ENCODE data around the gene TNFSF9. TPM values are rescaled to one million over a fixed set of nuclear protein-coding genes. Genes with fewer than 3 reads are reported as not detected.

TNFSF9 gene
- total and polyA plus RNA-seq, 2 donors (not counting 1 experiment from before 2014, with no cell fraction given): 11.7 to 24.3 TPM

- H3K9me3 ChIP-seq (ENCODE audit: control extremely low read depth in 1 of 3, control insufficient read depth in 2 of 3, insufficient read depth in 1 of 3, low read length in 2 of 3): no peaks in the 10 kb centered on the region
- POLR2A ChIA-PET: interaction anchor here (0.6 to 1.5 kb wide), 6 partner anchors 10 to 55 kb away, joined by 3 to 19 read pairs (median 4); partner anchors contain the start of gene TNFSF9
- H3K4me3 ChIP-seq (ENCODE audit: control extremely low read depth in 1 of 5, extremely low read depth in 1 of 5, insufficient read depth in 1 of 5, low read depth in 2 of 5, low read length in 4 of 5): peak overlapping the region in 1 of 5 experiments; percentile 3
- 83% methylated on average over 4 of the region's 5 CpGs for WGBS (ENCODE audit: insufficient coverage)
- TF ChIP-seq CTCF (IDR thresholded peaks at IDR 0.05) (no peak), EZH2 (IDR thresholded peaks at IDR 0.05; ENCODE audit: borderline replicate concordance, insufficient read depth, low read depth, low read length, poor library complexity, severe bottlenecking) (no peak)
- no peaks in the 10 kb centered on the region for H4K20me1 ChIP-seq (ENCODE audit: control insufficient read depth, insufficient read depth, low read length, poor library complexity, severe bottlenecking)
- H3K4me3 Mint-ChIP-seq: no peak overlapping the region
- DNase-seq (no peak), ATAC-seq (ENCODE audit: low read depth) (no peak)
- H2AFZ ChIP-seq (ENCODE audit: insufficient read depth, low read depth, low read length, poor library complexity, severe bottlenecking): no peak overlapping the region
- no peaks in the 10 kb centered on the region for H3K27me3 Mint-ChIP-seq
- peak overlapping the region; percentile 68 to 78 for H3K27ac ChIP-seq (ENCODE audit: low read length in 2 of 2)
- no peak overlapping the region for H3K27ac Mint-ChIP-seq
- H3K9ac ChIP-seq (ENCODE audit: low read length): peak overlapping the region; percentile 29
- intact Hi-C loops (cut with micrococcal nuclease): loop anchor here (1.0 to 5.0 kb wide), 4 partner anchors 11 to 285 kb away; partner anchors contain the start of genes GPR108 and TRIP10
- H3K27me3 ChIP-seq (replicated peaks in 1 of 4; ENCODE audit: control extremely low read depth in 1 of 4, control insufficient read depth in 3 of 4, insufficient read depth in 4 of 4, low read length in 3 of 4): peaks cover 0 to 11% (median 0%) of the 10 kb centered on the region in 4 experiments
- H3K79me2 ChIP-seq (ENCODE audit: control insufficient read depth, insufficient read depth, low read length): no peaks in the 10 kb centered on the region
- peak overlapping the region; percentile 66 for H3K4me2 ChIP-seq (replicated peaks; ENCODE audit: low read depth, low read length, poor library complexity, severe bottlenecking)
- no peaks in the 10 kb centered on the region for H3K9me3 Mint-ChIP-seq (ENCODE audit: insufficient read depth)
- peaks cover 22% of the 10 kb centered on the region for H3K4me1 Mint-ChIP-seq
- peaks cover 16 to 28% of the 10 kb centered on the region in 2 donors for H3K4me1 ChIP-seq (ENCODE audit: control insufficient read depth in 2 of 2, insufficient read depth in 2 of 2, low read length in 2 of 2)
- H3K36me3 ChIP-seq (replicated peaks in 1 of 2; ENCODE audit: control extremely low read depth in 1 of 2, control insufficient read depth in 1 of 2, extremely low read depth in 1 of 2, insufficient read depth in 2 of 2, low read length in 1 of 2): no peaks in the 10 kb centered on the region
- CTCF ChIA-PET: interaction anchor here (1.0 to 1.4 kb wide), 9 partner anchors 10 to 287 kb away, joined by 3 to 9 read pairs (median 3); no protein-coding TSS in a partner anchor
These were observed 46.1 kb downstream of the TNFSF9 start for GRCh38 chr19:6576869-6577475.
